ENCODE measurements around the gene NOX1.
"Not testable (repeated sequence)": the region's sequence is repeated elsewhere in the genome, so short reads cannot be mapped to it uniquely, and the experiment has no call there.

Gene NOX1

GRCh38 chrX:100819837-100820666, 54.1 kb downstream of the NOX1 start, which contains the start of gene CSTF2:
TSS of gene CSTF2 (plus strand) at chrX:100820391. CDS start at chrX:100820417, 26 bp downstream.
- Histone ChIP-seq H3K4me1 (ENCODE audit: control insufficient read depth, insufficient read depth, low read length) (no peaks in the 10 kb centered on the region), H3K27ac (ENCODE audit: insufficient read depth, low read depth, low read length, poor library complexity, severe bottlenecking) (no peak within 1 kb of the TSS), H3K36me3 (ENCODE audit: control insufficient read depth, insufficient read depth, low read length) (no peaks in the 10 kb centered on the region), H3K9me3 (ENCODE audit: control insufficient read depth, low read length) (no peaks in the 10 kb centered on the region), H3K4me3 (ENCODE audit: insufficient read depth, low read depth, low read length) (peak within 1 kb of the TSS; percentile 63), H3K27me3 (ENCODE audit: control insufficient read depth, insufficient read depth, low read length, poor library complexity, severe bottlenecking) (no peaks in the 10 kb centered on the region)
- WGBS, 2 experiments, result 1 to 2% methylated on average over 49 of the region's 49 CpGs

- no peaks in the 10 kb centered on the region for H3K27me3 ChIP-seq (ENCODE audit: control insufficient read depth, insufficient read depth, low read length, poor library complexity, severe bottlenecking)
- no peaks in the 10 kb centered on the region for H3K4me1 ChIP-seq (ENCODE audit: control insufficient read depth, insufficient read depth, low read length)
- H3K36me3 ChIP-seq (ENCODE audit: control insufficient read depth, insufficient read depth, low read length), result no peaks in the 10 kb centered on the region
- peak overlapping the region; percentile 63 for H3K4me3 ChIP-seq (ENCODE audit: insufficient read depth, low read depth, low read length)
- no peaks in the 10 kb centered on the region for H3K9me3 ChIP-seq (ENCODE audit: control insufficient read depth, low read length)
- H3K27ac ChIP-seq (ENCODE audit: insufficient read depth, low read depth, low read length, poor library complexity, severe bottlenecking), result no peak overlapping the region
- WGBS, 2 experiments, result 58 to 60% methylated on average over 15 of the region's 15 CpGs
These were observed 54.7 kb downstream of the NOX1 start for GRCh38 chrX:100819534-100819836.

GRCh38 chrX:100817340-100817739, 56.8 kb downstream of the NOX1 start:
- Histone ChIP-seq H3K9me3 (ENCODE audit: control insufficient read depth, low read length) (no peaks in the 10 kb centered on the region), H3K36me3 (ENCODE audit: control insufficient read depth, insufficient read depth, low read length) (no peaks in the 10 kb centered on the region), H3K4me3 (ENCODE audit: insufficient read depth, low read depth, low read length) (no peak overlapping the region), H3K27me3 (ENCODE audit: control insufficient read depth, insufficient read depth, low read length, poor library complexity, severe bottlenecking) (no peaks in the 10 kb centered on the region), H3K4me1 (ENCODE audit: control insufficient read depth, insufficient read depth, low read length) (no peaks in the 10 kb centered on the region), H3K27ac (ENCODE audit: insufficient read depth, low read depth, low read length, poor library complexity, severe bottlenecking) (no peak overlapping the region)
- WGBS, 2 experiments, result 79 to 90% methylated on average over 2 of the region's 2 CpGs

- no peak overlapping the region for H3K4me3 ChIP-seq (ENCODE audit: insufficient read depth, low read depth, low read length)
These were observed 61.7 kb downstream of the NOX1 start for GRCh38 chrX:100812216-100813158.

GRCh38 chrX:100808265-100808664, 65.9 kb downstream of the NOX1 start:
- not testable (repeated sequence) for H3K4me3 ChIP-seq (ENCODE audit: insufficient read depth, low read depth, low read length); H3K9me3 ChIP-seq (ENCODE audit: control insufficient read depth, low read length)
- 92 to 94% methylated on average over 5 to 6 of the region's 7 CpGs for WGBS, 2 experiments

More at GRCh38 chrX:100812216-100813158, 61.7 kb downstream of the NOX1 start:
- no peaks in the 10 kb centered on the region for H3K27me3 ChIP-seq (ENCODE audit: control insufficient read depth, insufficient read depth, low read length, poor library complexity, severe bottlenecking)
- no peak overlapping the region for H3K27ac ChIP-seq (ENCODE audit: insufficient read depth, low read depth, low read length, poor library complexity, severe bottlenecking)
- no peaks in the 10 kb centered on the region for H3K36me3 ChIP-seq (ENCODE audit: control insufficient read depth, insufficient read depth, low read length)
- no peaks in the 10 kb centered on the region for H3K4me1 ChIP-seq (ENCODE audit: control insufficient read depth, insufficient read depth, low read length)
- no peaks in the 10 kb centered on the region for H3K9me3 ChIP-seq (ENCODE audit: control insufficient read depth, low read length)
- 29 to 30% methylated on average over 12 of the region's 12 CpGs for WGBS, 2 experiments

GRCh38 chrX:100804780-100805179, 69.4 kb downstream of the NOX1 start:
- Histone ChIP-seq H3K4me1 (ENCODE audit: control insufficient read depth, insufficient read depth, low read length) (no peaks in the 10 kb centered on the region), H3K36me3 (ENCODE audit: control insufficient read depth, insufficient read depth, low read length) (no peaks in the 10 kb centered on the region), H3K9me3 (ENCODE audit: control insufficient read depth, low read length) (no peaks in the 10 kb centered on the region), H3K27me3 (ENCODE audit: control insufficient read depth, insufficient read depth, low read length, poor library complexity, severe bottlenecking) (no peaks in the 10 kb centered on the region), H3K27ac (ENCODE audit: insufficient read depth, low read depth, low read length, poor library complexity, severe bottlenecking) (no peak overlapping the region), H3K4me3 (ENCODE audit: insufficient read depth, low read depth, low read length) (no peak overlapping the region)
- 71% methylated on average over 1 of the region's 1 CpG for WGBS, 2 experiments

More at GRCh38 chrX:100808265-100808664, 65.9 kb downstream of the NOX1 start:
- not testable (repeated sequence) for H3K27ac ChIP-seq (ENCODE audit: insufficient read depth, low read depth, low read length, poor library complexity, severe bottlenecking); H3K36me3 ChIP-seq (ENCODE audit: control insufficient read depth, insufficient read depth, low read length); H3K27me3 ChIP-seq (ENCODE audit: control insufficient read depth, insufficient read depth, low read length, poor library complexity, severe bottlenecking); H3K4me1 ChIP-seq (ENCODE audit: control insufficient read depth, insufficient read depth, low read length)

GRCh38 chrX:100802843-100803242, 71.3 kb downstream of the NOX1 start:
- Histone ChIP-seq H3K9me3 (ENCODE audit: control insufficient read depth, low read length) (no peaks in the 10 kb centered on the region), H3K36me3 (ENCODE audit: control insufficient read depth, insufficient read depth, low read length) (no peaks in the 10 kb centered on the region), H3K27ac (ENCODE audit: insufficient read depth, low read depth, low read length, poor library complexity, severe bottlenecking) (no peak overlapping the region), H3K27me3 (ENCODE audit: control insufficient read depth, insufficient read depth, low read length, poor library complexity, severe bottlenecking) (no peaks in the 10 kb centered on the region), H3K4me1 (ENCODE audit: control insufficient read depth, insufficient read depth, low read length) (no peaks in the 10 kb centered on the region), H3K4me3 (ENCODE audit: insufficient read depth, low read depth, low read length) (no peak overlapping the region)
- WGBS, 2 experiments, result 97 to 100% methylated on average over 3 of the region's 3 CpGs

- WGBS, 2 experiments, result 78 to 93% methylated on average over 1 to 2 of the region's 4 CpGs
- Histone ChIP-seq H3K9me3 (ENCODE audit: control insufficient read depth, low read length) (no peaks in the 10 kb centered on the region), H3K27ac (ENCODE audit: insufficient read depth, low read depth, low read length, poor library complexity, severe bottlenecking) (no peak overlapping the region), H3K4me3 (ENCODE audit: insufficient read depth, low read depth, low read length) (no peak overlapping the region), H3K4me1 (ENCODE audit: control insufficient read depth, insufficient read depth, low read length) (no peaks in the 10 kb centered on the region), H3K36me3 (ENCODE audit: control insufficient read depth, insufficient read depth, low read length) (no peaks in the 10 kb centered on the region), H3K27me3 (ENCODE audit: control insufficient read depth, insufficient read depth, low read length, poor library complexity, severe bottlenecking) (no peaks in the 10 kb centered on the region)
These were observed 75.5 kb downstream of the NOX1 start for GRCh38 chrX:100798484-100799214.

GRCh38 chrX:100797359-100797758, 76.8 kb downstream of the NOX1 start:
- Histone ChIP-seq H3K4me1 (ENCODE audit: control insufficient read depth, insufficient read depth, low read length) (no peaks in the 10 kb centered on the region), H3K27me3 (ENCODE audit: control insufficient read depth, insufficient read depth, low read length, poor library complexity, severe bottlenecking) (no peaks in the 10 kb centered on the region), H3K36me3 (ENCODE audit: control insufficient read depth, insufficient read depth, low read length) (no peaks in the 10 kb centered on the region), H3K4me3 (ENCODE audit: insufficient read depth, low read depth, low read length) (no peak overlapping the region), H3K9me3 (ENCODE audit: control insufficient read depth, low read length) (no peaks in the 10 kb centered on the region), H3K27ac (ENCODE audit: insufficient read depth, low read depth, low read length, poor library complexity, severe bottlenecking) (no peak overlapping the region)
- WGBS, 2 experiments, result 87 to 98% methylated on average over 4 of the region's 4 CpGs
